Cardiac fibroblast (primary cell): ENCODE results near the gene SLC35F3.

Experiments
- DNase-seq, 2 donors: peaks; one replicate each; pipeline versions ENCODE4 v3.0.0 to v3.0.0-alpha.2; 2010; ENCODE audit warnings: low read depth in 2 of 2
- H3K4me3 ChIP-seq, 2 donors: replicated peaks in 1 of 2; 1 replicate in 1 of 2; 2 replicates in 1 of 2; pipeline ENCODE4 v1.5.1; 2011; ENCODE audit warnings: low read depth in 2 of 2, low read length in 2 of 2, mild to moderate bottlenecking in 2 of 2, moderate library complexity in 1 of 2
- TF ChIP-seq, protein P1 (sequence below): IDR thresholded peaks from one replicate; pipeline ENCODE4 v1.5.1; 2011; ENCODE audit warnings: low read depth, mild to moderate bottlenecking, low read length, inconsistent platforms

SLC35F3 gene

DNA sequence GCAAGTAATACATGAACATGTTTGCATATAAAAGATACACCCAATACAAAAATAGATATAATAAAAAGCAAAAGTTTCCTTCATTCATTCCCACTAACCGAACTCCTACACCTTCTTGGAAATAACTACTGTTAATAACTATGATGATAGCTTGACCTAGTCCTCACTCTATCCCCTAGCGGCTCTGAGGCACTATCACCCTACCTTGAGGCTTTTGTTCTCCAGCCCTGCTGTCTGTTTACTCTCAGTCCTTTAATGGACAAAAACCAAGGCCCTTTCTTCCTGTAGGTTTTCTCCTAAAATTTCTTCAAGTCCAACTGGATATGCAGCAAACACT, 186.6 kb downstream of the SLC35F3 start:
- H3K4me3 ChIP-seq: no peak overlapping the region
- no peak for DNase-seq
- TF ChIP-seq, protein P1, sequence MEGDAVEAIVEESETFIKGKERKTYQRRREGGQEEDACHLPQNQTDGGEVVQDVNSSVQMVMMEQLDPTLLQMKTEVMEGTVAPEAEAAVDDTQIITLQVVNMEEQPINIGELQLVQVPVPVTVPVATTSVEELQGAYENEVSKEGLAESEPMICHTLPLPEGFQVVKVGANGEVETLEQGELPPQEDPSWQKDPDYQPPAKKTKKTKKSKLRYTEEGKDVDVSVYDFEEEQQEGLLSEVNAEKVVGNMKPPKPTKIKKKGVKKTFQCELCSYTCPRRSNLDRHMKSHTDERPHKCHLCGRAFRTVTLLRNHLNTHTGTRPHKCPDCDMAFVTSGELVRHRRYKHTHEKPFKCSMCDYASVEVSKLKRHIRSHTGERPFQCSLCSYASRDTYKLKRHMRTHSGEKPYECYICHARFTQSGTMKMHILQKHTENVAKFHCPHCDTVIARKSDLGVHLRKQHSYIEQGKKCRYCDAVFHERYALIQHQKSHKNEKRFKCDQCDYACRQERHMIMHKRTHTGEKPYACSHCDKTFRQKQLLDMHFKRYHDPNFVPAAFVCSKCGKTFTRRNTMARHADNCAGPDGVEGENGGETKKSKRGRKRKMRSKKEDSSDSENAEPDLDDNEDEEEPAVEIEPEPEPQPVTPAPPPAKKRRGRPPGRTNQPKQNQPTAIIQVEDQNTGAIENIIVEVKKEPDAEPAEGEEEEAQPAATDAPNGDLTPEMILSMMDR: no peak

DNA sequence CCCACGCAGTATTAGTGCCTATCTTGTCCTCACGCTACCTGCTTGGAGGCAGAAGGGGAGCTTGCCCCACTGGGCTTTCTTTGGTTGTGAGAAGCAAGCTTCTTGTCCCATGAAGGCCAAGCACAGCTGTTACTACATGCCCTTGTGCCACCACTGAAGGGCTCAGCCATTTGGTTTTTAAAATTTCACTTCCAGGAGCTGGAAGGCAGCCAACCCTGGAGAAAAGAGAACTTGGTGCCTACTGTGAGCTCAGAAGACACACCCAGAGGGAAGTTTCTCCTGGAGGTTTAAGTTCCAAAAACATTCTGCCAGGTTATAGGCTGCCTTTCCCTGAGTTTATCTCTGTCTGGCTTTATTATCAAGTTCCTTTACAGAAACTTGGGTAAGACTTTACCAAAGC, 187.4 kb downstream of the SLC35F3 start:
- H3K4me3 ChIP-seq: no peak overlapping the region
- TF ChIP-seq, protein P1: no peak
- no peak for DNase-seq

DNA sequence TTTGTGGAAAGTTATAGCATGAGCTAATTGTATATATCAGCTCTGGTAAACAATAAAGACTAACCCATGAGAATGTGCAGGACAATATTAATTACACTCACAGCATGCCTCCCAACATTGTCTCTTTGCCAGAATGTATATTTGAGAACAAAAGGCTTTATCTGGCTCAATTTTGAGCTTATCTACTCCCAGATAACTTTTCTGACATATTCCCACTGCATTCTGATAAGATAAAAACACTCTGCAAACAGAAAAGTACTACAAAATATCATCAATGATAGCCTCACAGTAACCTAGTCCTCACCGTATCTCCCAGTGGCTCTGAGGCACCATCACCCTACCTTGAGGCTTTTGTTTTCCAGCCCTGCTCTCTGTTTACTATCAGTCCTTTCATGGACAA, 188.6 kb downstream of the SLC35F3 start:
- DNase-seq: no peak
- TF ChIP-seq, protein P1: no peak
- no peak overlapping the region for H3K4me3 ChIP-seq

DNA sequence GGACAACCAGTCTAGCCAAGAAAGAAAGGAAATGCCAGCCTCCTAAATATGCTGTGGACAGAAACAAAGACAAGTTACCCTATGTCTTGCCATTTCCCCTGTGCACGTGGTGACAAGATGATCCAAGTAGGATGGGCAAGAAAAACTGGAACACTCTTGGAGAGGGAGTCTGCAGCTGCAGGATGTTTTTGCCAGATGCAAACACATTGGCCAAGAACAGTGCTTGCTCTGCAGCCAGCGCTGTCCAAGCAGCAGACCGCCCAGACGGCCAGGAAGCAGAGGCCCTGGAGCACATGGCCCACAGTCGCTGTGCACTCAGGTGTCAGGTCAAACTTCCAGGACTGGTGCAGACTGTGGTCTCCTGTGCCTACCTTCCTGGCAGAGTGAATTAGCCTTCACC, 189.3 kb downstream of the SLC35F3 start:
- TF ChIP-seq, protein P1: no peak
- no peak overlapping the region for H3K4me3 ChIP-seq

DNA sequence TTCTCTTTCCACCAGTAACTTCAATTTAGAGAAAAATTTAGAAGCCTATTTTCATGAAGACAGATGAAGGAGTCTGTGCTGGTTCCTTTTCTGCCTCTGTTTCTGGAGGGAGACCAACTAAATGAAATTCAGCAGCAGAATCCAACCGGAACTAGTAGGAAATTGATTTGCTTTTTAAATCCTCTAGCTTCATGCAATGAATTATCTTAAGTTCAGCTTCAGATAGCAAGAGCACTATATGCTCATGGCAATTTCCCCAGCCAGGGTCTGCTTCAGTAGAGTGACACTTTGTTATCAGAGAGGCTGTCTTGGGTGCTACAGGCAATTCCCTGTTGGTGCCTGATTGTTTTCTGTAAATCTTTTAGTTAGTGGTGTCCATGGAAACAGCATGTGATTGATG, 189.7 kb downstream of the SLC35F3 start:
- TF ChIP-seq, protein P1: no peak
- H3K4me3 ChIP-seq: no peak overlapping the region
- DNase-seq: no peak

More for the DNA sequence above, 189.3 kb downstream of the SLC35F3 start:
- DNase-seq: no peak

DNA sequence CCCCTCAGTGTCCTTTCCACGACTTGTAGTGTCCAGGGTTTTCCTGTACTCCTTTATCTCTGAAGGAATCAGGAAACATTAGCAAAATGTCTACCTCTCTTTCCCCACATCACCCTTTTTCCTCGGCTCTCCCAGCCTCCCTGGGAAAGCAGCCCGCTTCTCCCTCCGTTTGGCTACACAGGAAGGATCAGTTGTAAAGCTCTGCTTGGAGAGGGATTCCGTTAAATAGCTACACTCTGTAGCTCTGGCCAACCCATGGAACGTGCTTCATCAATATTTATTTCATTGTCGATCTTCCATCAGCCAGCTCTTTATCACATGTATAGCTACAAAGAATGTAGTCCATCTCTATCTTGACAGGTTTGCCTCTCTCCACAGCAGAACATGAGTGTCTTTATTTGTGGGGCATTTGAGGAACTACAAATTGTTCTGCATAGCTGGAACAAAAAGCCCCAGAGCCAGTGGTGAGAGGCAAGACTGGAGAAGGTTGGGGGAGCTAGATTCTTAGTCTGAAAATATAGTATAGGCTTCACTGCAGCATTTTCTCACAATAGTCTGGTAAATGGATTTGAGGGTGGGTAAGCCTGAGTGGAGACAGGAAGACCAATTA, 191.8 kb downstream of the SLC35F3 start:
- H3K4me3 ChIP-seq: no peak overlapping the region
- no peak for DNase-seq
- TF ChIP-seq, protein P1: no peak

DNA sequence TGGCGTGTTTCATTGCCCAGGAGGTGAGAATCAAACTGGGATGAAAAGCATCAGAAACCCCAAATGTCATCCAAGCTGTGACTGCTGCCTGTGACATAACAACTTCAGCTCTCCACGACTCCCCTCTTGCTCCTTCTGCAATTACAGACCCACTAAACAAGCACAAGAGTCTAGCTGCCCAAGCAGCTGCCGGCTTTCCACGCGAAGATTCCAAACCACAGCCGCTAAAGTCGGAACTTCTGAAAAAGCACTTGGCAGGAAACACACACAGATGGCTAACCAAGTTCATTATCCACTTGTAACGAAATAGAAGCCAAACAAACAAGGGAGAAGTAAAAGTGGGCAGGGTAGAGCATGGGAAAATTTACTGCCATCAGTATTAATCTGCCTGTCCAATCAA, 198.1 kb downstream of the SLC35F3 start:
- no peak for DNase-seq
- H3K4me3 ChIP-seq: no peak overlapping the region
- TF ChIP-seq, protein P1: no peak
